ENCODE measurements around the gene SRSF3.
"Not testable (repeated sequence)": the region's sequence is repeated elsewhere in the genome, so short reads cannot be mapped to it uniquely, and the experiment has no call there.

Gene SRSF3

DNA sequence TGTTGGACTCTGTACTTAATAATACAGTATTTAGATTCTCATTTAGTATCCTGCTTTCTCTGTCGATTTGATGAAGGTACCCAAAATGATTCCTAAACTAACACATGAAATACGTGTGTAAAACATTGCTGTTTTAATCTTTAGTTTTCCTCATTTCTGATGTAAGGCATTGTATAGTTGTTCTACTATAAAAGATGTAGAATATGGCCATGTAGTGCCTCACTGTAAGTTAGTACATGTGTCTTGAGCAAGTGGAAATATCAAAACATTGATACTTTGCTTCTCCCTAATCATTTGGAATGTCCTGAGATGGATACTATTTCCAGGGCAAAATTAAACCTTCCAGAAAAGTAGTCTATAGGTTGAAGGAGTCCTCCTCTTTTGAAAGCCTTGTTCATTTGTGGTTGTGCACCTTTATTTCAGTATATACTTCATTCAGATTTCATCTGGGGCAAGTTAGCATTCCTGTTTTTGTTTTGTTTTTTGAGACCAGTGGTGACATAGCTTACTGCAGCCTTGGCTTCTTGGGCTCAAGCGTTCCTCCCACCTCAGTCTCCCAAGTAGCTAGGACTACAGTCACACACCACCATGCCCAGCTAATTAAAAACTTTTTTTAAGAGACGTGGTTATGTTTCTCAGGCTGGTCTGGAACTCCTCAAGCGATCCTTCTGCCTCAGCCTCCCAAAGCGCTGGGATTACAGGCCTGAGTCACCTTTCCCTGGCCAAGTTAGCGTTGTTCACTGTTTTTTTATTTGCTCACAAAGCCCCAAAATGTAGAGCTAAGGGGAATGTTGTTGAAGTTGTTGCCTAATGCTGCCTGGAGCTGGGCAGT is 11.6 kb downstream of the SRSF3 start:
- DNase-seq = no peak

GRCh38 chr6:36607305-36607682 is 13.1 kb downstream of the SRSF3 start:
- DNase-seq = not testable (repeated sequence)

- no peak for DNase-seq
Observed at GRCh38 chr6:36607683-36608386, 13.7 kb downstream of the SRSF3 start.

GRCh38 chr6:36608788-36609563 is 14.8 kb downstream of the SRSF3 start:
- no peak for DNase-seq

- no peak for DNase-seq
Observed at GRCh38 chr6:36609582-36609981, 15.4 kb downstream of the SRSF3 start.

GRCh38 chr6:36610041-36610955 is 16.1 kb downstream of the SRSF3 start:
- no peak for DNase-seq

- no peak for DNase-seq
Observed at GRCh38 chr6:36610956-36611336, 16.8 kb downstream of the SRSF3 start.

- not testable (repeated sequence) for DNase-seq
Observed at GRCh38 chr6:36611679-36612078, 17.5 kb downstream of the SRSF3 start.

DNA sequence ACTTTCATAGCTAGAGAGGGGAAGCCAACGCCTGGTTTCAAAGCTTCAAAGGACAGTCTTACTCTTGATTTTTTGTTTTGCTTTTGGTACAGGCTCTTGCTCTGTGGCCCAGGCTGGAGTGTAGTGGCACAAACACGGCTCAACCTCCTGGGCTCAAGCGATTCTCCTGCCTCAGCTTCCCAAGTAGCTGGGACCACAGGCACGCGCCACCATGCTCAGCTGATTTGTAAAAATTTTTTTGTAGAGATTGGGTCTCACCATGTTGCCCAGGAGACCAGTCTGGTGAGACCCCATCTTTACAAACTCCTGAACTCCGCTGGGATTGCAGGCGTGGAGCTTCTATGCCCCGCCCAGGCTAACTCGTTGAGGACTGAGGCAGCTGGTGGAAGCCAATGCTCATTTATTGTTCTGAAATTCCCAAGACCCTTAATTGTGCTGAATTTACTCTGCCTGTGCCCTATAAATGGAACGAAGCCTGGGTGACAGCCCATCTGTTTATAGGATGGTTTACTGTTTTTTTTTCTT is 18.0 kb downstream of the SRSF3 start:
- no peak for DNase-seq

GRCh38 chr6:36613200-36613995 is 19.2 kb downstream of the SRSF3 start:
- no peak for DNase-seq

DNA sequence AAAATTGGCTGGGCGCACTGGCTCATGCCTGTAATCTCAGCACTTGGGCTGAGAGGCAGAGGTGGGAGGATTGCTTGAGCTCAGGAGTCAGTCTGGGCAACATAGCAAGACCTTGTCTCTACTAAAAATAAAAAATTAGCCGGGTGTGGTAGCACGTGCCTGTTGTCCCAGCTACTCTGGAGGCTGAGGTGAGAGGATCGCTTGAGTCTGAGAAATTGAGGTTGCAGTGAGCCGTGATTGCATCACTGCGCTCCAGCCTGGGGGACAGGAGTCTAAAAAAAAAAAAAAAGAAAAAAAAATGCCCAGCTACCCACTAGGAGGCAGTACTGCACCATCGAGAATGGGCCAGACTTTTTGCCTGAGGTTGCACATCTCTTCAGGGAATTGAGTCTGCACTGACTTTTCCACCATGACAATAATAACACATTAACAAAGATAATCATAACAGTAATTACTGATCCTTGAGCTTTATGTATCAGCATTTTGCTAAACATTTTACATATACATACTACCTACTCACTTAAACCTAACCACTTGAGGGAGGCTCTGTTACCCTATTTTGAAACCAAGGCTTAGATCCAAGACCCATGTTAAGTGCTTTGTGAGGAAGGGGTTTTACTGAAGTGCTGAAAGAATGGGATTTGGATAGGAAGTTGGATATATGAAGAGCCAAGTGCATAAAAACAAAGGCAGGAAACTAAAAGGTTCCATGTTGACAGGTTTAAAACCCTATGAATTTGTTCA is 21.0 kb downstream of the SRSF3 start:
- DNase-seq = peak; percentile 47

DNA sequence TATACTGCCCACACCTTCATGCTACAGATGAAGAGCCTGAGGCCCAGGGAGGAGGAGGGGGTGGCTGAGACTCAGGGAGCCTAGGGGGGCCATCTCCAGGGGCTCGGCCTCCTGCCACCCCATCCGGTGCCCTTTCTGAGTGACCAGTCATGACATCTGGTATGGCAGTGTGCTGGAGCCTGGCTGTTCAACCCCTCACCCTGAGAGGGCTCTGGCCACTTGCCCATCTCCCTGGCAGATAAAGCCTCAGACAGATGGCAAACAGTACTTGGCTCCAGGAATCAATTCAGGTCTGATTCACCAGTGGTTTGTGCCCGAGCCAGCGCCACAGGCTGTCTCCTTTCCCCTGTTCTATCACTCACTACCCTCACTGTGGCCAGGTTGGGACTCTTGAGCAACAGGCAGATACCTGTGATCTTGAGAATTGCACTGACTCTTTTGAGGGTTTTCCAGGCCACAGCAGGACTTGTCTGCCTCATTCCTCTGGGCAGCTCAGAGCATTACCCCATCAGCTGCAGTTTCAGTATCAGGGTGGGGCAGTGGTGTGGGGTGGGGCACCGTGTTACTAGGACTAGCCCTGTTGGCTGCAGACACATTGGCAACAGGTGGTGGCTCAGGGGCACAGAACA is 22.8 kb downstream of the SRSF3 start:
- DNase-seq = no peak

- DNase-seq = no peak
Observed at GRCh38 chr6:36618366-36619355, 24.5 kb downstream of the SRSF3 start.

DNA sequence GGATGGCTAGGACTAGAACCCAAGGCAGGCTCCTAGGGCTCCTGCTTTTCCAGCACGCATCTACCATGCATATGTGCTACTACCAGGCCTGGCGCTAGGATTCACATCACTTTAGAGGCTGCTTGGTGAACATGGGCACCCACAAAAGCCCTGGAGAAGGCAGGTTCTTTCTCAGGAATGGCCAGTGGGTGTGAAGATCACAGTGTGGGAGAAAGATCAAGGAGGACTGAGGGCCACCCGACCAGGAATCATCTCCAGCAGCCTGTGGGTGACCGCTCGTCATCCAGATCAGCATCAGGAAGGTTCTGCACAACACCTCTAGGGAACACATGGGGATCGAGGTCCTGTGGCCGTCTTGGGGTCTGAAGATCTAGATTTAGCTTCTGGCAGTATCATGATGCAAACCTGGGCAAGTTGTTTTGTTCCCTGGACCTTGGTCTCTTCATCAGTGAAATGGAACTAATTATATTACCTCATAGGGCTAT is 27.3 kb downstream of the SRSF3 start:
- no peak for DNase-seq

- no peak for DNase-seq
Observed at GRCh38 chr6:36622901-36623546, 28.9 kb downstream of the SRSF3 start.

- peak; percentile 66 for DNase-seq
Observed at GRCh38 chr6:36623547-36624459, 29.6 kb downstream of the SRSF3 start.
